A549 (cell line): ENCODE results near the gene GPR15LG. TPM values are rescaled to one million over a fixed set of nuclear protein-coding genes. Genes with fewer than 3 reads are reported as not detected.

Experiments used
- ATAC-seq, 2 experiments: fragments of 200-7000 bp in 1 of 2; fragments of >200 bp in 1 of 2; cut with Nextera tagmentation in 1 of 2; cut with Tn5 transposase in 1 of 2; 3 replicates each; pipeline versions ENCODE4 v1.8.0 to v1.9.1; 2018 to 2020; ENCODE audit warnings: mild to moderate bottlenecking in 1 of 2, moderate library complexity in 1 of 2
- CTCF ChIA-PET: fragments of 300-600 bp; sonication (Branson Sonifier 250); formaldehyde crosslinking; extraction: SDS; loops from one replicate; lab custom pipeline; 2021; ENCODE audit warnings: antibody characterized with exemption, inconsistent platforms; lab: Yijun Ruan, JAX
- POLR2A ChIA-PET: fragments of 350-600 bp; formaldehyde crosslinking; extraction: SDS; loops from one replicate; lab custom pipeline; 2021; ENCODE audit warnings: antibody characterized with exemption, inconsistent platforms; lab: Yijun Ruan, JAX
- DNase-seq, 2 experiments: peaks; one replicate each; pipeline versions ENCODE4 v3.0.0 to v3.0.0-alpha.2; 2011 to 2016; ENCODE audit warnings: low read depth in 1 of 2, low spot score in 1 of 2
- FAIRE-seq: peaks from 2 replicates; lab custom pipeline; 2011; peaks lifted over from hg19 to GRCh38; lab: Jason Lieb, UNC
- H3K27ac ChIP-seq, 2 experiments: fragments of >200 bp; sonication (Bioruptor Twin); formaldehyde crosslinking; 3 replicates each; pipeline ENCODE4 v1.5.1; 2016 to 2017
- H3K4me1 ChIP-seq: fragments of >200 bp; sonication (Bioruptor Twin); formaldehyde crosslinking; 3 replicates; pipeline ENCODE4 v1.6.1; 2016
- H3K4me2 ChIP-seq: fragments of >200 bp; sonication (Bioruptor Twin); formaldehyde crosslinking; 3 replicates; pipeline ENCODE4 v1.6.1; 2016
- H3K4me3 ChIP-seq: fragments of >200 bp; sonication (Bioruptor Twin); formaldehyde crosslinking; 3 replicates; pipeline ENCODE4 v1.5.1; 2016
- H3K9me3 ChIP-seq: fragments of >200 bp; sonication (Bioruptor Twin); formaldehyde crosslinking; 3 replicates; pipeline ENCODE4 v1.6.1; 2016
- BCL3 ChIP-seq: fragments of >200 bp; sonication (Bioruptor Twin); formaldehyde crosslinking; IDR thresholded peaks from 3 replicates; pipeline ENCODE4 v1.6.1; 2016
- BHLHE40 ChIP-seq: IDR thresholded peaks from 2 replicates; pipeline ENCODE4 v1.6.1; 2012; ENCODE audit warnings: low read depth, low read length, inconsistent platforms
- CBX8 ChIP-seq: fragments of 200-600 bp; sonication (generic); IDR thresholded peaks from 2 replicates; pipeline ENCODE4 v1.6.1; 2016
- CTCF ChIP-seq: fragments of >200 bp; sonication (Bioruptor Twin); formaldehyde crosslinking; IDR thresholded peaks from 3 replicates; pipeline ENCODE4 v1.5.1; 2016
- EP300 ChIP-seq, 2 experiments: fragments of >200 bp; sonication (Bioruptor Twin); formaldehyde crosslinking; IDR thresholded peaks; 2 replicates in 1 of 2; 3 replicates in 1 of 2; pipeline ENCODE4 v1.6.1; 2016 to 2017
- FOSL2 ChIP-seq, 2 experiments: fragments of 450-650 bp in 1 of 2; fragments of >200 bp in 1 of 2; sonication (Bioruptor Twin) in 1 of 2; formaldehyde crosslinking; IDR thresholded peaks; 2 replicates each; pipeline versions ENCODE4 v1.5.0 to v1.6.1; 2016 to 2020; ENCODE audit warnings: mild to moderate bottlenecking in 1 of 2, moderate library complexity in 1 of 2
- HEYL ChIP-seq: fragments of 250-450 bp; sonication (Bioruptor Pico); IDR thresholded peaks from 2 replicates; pipeline ENCODE4 v1.8.0; 2021; ENCODE audit warnings: mild to moderate bottlenecking, moderate library complexity
- HMGXB4 ChIP-seq: fragments of 250-450 bp; sonication (Bioruptor Pico); IDR thresholded peaks from 2 replicates; pipeline ENCODE4 v1.5.0; 2021; ENCODE audit warnings: mild to moderate bottlenecking, moderate library complexity, borderline replicate concordance
- HOXA7 ChIP-seq: fragments of 250-450 bp; sonication (Bioruptor Pico); IDR thresholded peaks from 2 replicates; pipeline ENCODE4 v1.5.0; 2020; ENCODE audit warnings: mild to moderate bottlenecking, moderate library complexity
- KDM5A ChIP-seq: fragments of 200-600 bp; sonication (generic); IDR thresholded peaks from 2 replicates; pipeline ENCODE4 v1.6.1; 2016; ENCODE audit warnings: antibody characterized with exemption, mild to moderate bottlenecking
- MYC ChIP-seq: IDR thresholded peaks from 2 replicates; pipeline ENCODE4 v1.6.1; 2012; ENCODE audit warnings: mild to moderate bottlenecking, inconsistent platforms, low read length, improper control_type of control experiment, borderline replicate concordance
- PBX3 ChIP-seq: IDR thresholded peaks from 2 replicates; pipeline ENCODE4 v1.6.1; 2012
- POLR2A ChIP-seq: IDR thresholded peaks from 2 replicates; pipeline ENCODE4 v1.6.1; 2012; ENCODE audit warnings: mild to moderate bottlenecking, low read length
- POLR2AphosphoS2 ChIP-seq: conservative IDR thresholded peaks from 2 replicates; pipeline ENCODE4 v1.6.1; 2012; ENCODE audit warnings: low read length, improper control_type of control experiment, inconsistent platforms
- RAD21 ChIP-seq, 2 experiments: fragments of >200 bp in 1 of 2; sonication (Bioruptor Twin) in 1 of 2; formaldehyde crosslinking in 1 of 2; IDR thresholded peaks in 1 of 2; conservative IDR thresholded peaks in 1 of 2; 2 replicates in 1 of 2; 3 replicates in 1 of 2; pipeline ENCODE4 v1.6.1; 2012 to 2018; ENCODE audit warnings: inconsistent platforms in 1 of 2
- RCOR1 ChIP-seq: fragments of 150-350 bp; IDR thresholded peaks from 2 replicates; pipeline ENCODE4 v1.6.1; 2014; ENCODE audit warnings: antibody characterized with exemption, low read length, low read depth
- REST ChIP-seq: fragments of 200-600 bp; sonication (generic); IDR thresholded peaks from 2 replicates; pipeline ENCODE4 v1.6.1; 2016; ENCODE audit warnings: antibody characterized with exemption, mild to moderate bottlenecking, moderate library complexity
- RNF2 ChIP-seq: fragments of 200-600 bp; sonication (generic); IDR thresholded peaks from 2 replicates; pipeline ENCODE4 v1.6.1; 2016; ENCODE audit warnings: low read depth, mild to moderate bottlenecking, antibody characterized with exemption, moderate library complexity, borderline replicate concordance
- ZC3H11A ChIP-seq: fragments of 450-650 bp; IDR thresholded peaks from 2 replicates; pipeline ENCODE4 v1.6.1; 2014; ENCODE audit warnings: antibody characterized with exemption, mild to moderate bottlenecking
- ZFP36 ChIP-seq: fragments of 450-650 bp; IDR thresholded peaks from 2 replicates; pipeline ENCODE4 v1.6.1; 2014; ENCODE audit warnings: borderline replicate concordance; ENCODE audit not compliant: partially characterized antibody
- WGBS: methylation state at CpG from one replicate; pipeline ENCODE4 v1.1.6; 2017; ENCODE audit errors: missing lambda C conversion rate; 5-methylcytosine and 5-hydroxymethylcytosine counted together
- polyA plus RNA-seq, 4 experiments: library from polyadenylated mRNA; depleted of rRNA in 3 of 4; stranded (reverse); fragments of >200 nt; fragmentation: RNase III in 1 of 4; extraction: RNeasy Plus Mini Kit Qiagen cat#74134 plus additional on column Dnase treatment in 1 of 4; gene quantifications; 2 replicates in 3 of 4; 3 replicates in 1 of 4; pipeline ENCODE4 v1.2.3, GENCODE V29; 2011 to 2017

Gene GPR15LG
- polyA plus RNA-seq, 2 of the 4 experiments (the other 2 are of a cell fraction) = not detected

GRCh38 chr10:84214046-84214572, 40.5 kb downstream of the GPR15LG start:
- CTCF ChIA-PET = interaction anchor here (1.0 to 2.3 kb wide), 4 partner anchors 8 to 326 kb away, joined by 3 to 13 read pairs (median 4); no protein-coding TSS in a partner anchor
- no peak overlapping the region for H3K27ac ChIP-seq
- no peaks in the 10 kb centered on the region for H3K9me3 ChIP-seq
- POLR2A ChIA-PET = no interaction called here
- H3K4me3 ChIP-seq = 0 out of 3 replicates have a peak overlapping the region, but pooled peaks have one; percentile 8
- no peaks in the 10 kb centered on the region for H3K4me1 ChIP-seq
- no peak for FAIRE-seq
- H3K4me2 ChIP-seq = peak overlapping the region; percentile 39; the same call in 1 of the 3 replicates
- peak; percentile 33 to 67; a peak in 3 of 6 replicates for ATAC-seq
- DNase-seq = peak in 1 of 2 experiments; percentile 25
- 38% methylated on average over 18 of the region's 25 CpGs for WGBS
- TF ChIP-seq POLR2AphosphoS2 (no peak), HMGXB4 (CRISPR knock-in tag) (no peak), HOXA7 (no peak), ZC3H11A (no peak), FOSL2 (IDR thresholded peaks at IDR 0.05) (no peak), FOSL2 (CRISPR knock-in tag; IDR thresholded peaks at IDR 0.05) (no peak), KDM5A (no peak), RNF2 (no peak), EP300 (IDR thresholded peaks at IDR 0.05) (no peak), ZFP36 (no peak), PBX3 (no peak), MYC (no peak), BCL3 (no peak)

GRCh38 chr10:84214612-84215235, 41.1 kb downstream of the GPR15LG start:
- H3K4me3 ChIP-seq = 0 out of 3 replicates have a peak overlapping the region, but pooled peaks have one; percentile 8
- ATAC-seq (peak; percentile 58 to 89; a peak in 5 of 6 replicates), FAIRE-seq (no peak), DNase-seq (peak in 1 of 2 experiments; percentile 52)
- H3K4me2 ChIP-seq = peak overlapping the region; percentile 39; the same call in 1 of the 3 replicates
- ChIA-PET POLR2A (no interaction called here), CTCF (interaction anchor here (0.6 to 2.3 kb wide), 7 partner anchors 9 to 436 kb away, joined by 3 to 13 read pairs (median 3); no protein-coding TSS in a partner anchor)
- H3K9me3 ChIP-seq = 0 out of 3 replicates have a peak, but pooled peaks cover under 1% of the 10 kb centered on the region
- 7% methylated on average over 10 of the region's 12 CpGs for whole genome bisulfite sequencing
- no peak overlapping the region for H3K27ac ChIP-seq
- TF ChIP-seq RAD21 (conservative IDR thresholded peaks at IDR 0.05 in 1 of 2, IDR thresholded peaks at IDR 0.05 in 1 of 2) = peak in 1 of 2 experiments; percentile 25; a peak in 1 of 5 replicates
- no peak for TF ChIP-seq CBX8
- TF ChIP-seq BHLHE40 = no peak
- TF ChIP-seq RCOR1 = no peak
- no peak for TF ChIP-seq POLR2A
- TF ChIP-seq HEYL (CRISPR knock-in tag) = no peak
- TF ChIP-seq ZFP36 = no peak
- no peak for TF ChIP-seq REST
- peak; percentile 41 for TF ChIP-seq CTCF
- TF ChIP-seq RNF2 = no peak
- H3K4me1 ChIP-seq = no peaks in the 10 kb centered on the region
